GM12878 (cell line): ENCODE results near the gene COL18A1.

ENCODE experiments used
- CEBPB ChIP-seq, 2 experiments: fragments of 150-350 bp in 1 of 2; IDR thresholded peaks; 2 replicates each; pipeline ENCODE4 v1.6.1; 2012 to 2014; ENCODE audit warnings: low read depth in 2 of 2, low read length in 2 of 2, borderline replicate concordance in 1 of 2, inconsistent platforms in 1 of 2
- CTCF ChIP-seq, 3 experiments: IDR thresholded peaks in 2 of 3; conservative IDR thresholded peaks in 1 of 3; 2 replicates each; pipeline ENCODE4 v1.5.1; 2011; ENCODE audit warnings: low read depth in 3 of 3, low read length in 3 of 3, mild to moderate bottlenecking in 3 of 3, control low read depth in 2 of 3, moderate library complexity in 2 of 3, inconsistent platforms in 1 of 3, mixed read lengths in 1 of 3; ENCODE audit not compliant: control insufficient read depth in 2 of 3, insufficient read depth in 1 of 3; ENCODE audit errors: extremely low read depth in 1 of 3
- EZH2 ChIP-seq: IDR thresholded peaks from 2 replicates; pipeline ENCODE4 v1.6.1; 2012; ENCODE audit warnings: low read depth, mild to moderate bottlenecking, control low read depth, inconsistent platforms, low read length, borderline replicate concordance; ENCODE audit not compliant: control insufficient read depth
- MAX ChIP-seq: IDR thresholded peaks from 2 replicates; pipeline ENCODE4 v1.6.1; 2012; ENCODE audit warnings: low read depth, low read length, improper control_type of control experiment
- POLR2A ChIP-seq: IDR thresholded peaks from 2 replicates; pipeline ENCODE4 v1.6.1; 2011; ENCODE audit warnings: low read depth, mild to moderate bottlenecking, low read length
- SRF ChIP-seq, 2 experiments: IDR thresholded peaks; 2 replicates each; pipeline ENCODE4 v1.6.1; 2011; ENCODE audit warnings: low read depth in 2 of 2, low read length in 2 of 2, mild to moderate bottlenecking in 1 of 2, moderate library complexity in 1 of 2
- TF ChIP-seq, protein P1 (sequence below): IDR thresholded peaks from 2 replicates; pipeline ENCODE4 v1.6.1; 2011; ENCODE audit warnings: low read depth, mild to moderate bottlenecking, low read length, moderate library complexity, borderline replicate concordance; ENCODE audit errors: extremely low read depth

DNA sequence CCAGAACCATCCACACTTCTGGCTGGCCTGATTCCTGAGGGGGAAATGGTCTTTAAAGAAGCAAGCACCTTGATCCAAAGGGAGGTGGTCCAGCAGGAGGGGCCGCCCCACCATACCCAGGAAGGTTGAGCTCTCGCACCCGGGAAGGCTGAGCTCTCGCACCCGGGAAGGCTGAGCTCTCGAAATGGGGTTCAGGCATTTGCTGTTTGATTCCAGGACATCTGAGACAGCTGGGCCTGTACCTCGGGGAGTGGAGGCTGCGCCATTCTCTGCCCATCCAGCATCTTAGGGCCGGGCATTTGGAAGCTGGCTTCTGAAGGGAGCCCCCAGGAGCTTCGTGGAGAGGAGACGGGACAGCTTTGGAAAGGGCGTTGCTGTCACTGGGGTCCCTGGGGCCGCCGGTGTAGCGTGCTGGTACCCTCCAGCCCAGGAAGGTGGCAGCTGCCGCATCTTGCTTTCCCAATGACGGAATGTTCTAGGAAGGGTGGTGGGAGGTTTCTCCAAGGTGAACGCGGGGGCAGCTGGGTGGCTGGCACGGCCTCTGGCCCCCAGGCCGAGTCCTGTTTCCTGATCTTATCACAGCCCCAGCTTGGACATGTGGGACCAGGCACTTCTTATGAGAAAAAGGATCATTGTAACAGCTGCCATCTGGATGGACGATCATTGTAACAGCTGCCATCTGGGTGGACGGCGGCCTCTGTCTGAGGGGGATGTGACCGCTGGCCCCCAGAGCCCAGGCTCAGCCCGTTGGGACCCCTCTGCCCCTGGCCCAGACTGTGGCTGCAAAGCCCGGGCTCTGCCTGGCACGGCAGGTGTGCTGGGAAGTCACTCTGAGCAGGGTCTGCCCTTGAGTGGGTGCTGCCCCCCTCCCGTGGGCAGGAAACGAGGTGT is 61.6 kb downstream of the COL18A1 start:
- TF ChIP-seq POLR2A (no peak), EZH2 (no peak), CTCF (IDR thresholded peaks at IDR 0.05 in 2 of 3, conservative IDR thresholded peaks at IDR 0.05 in 1 of 3; ENCODE audit: control insufficient read depth in 2 of 3, extremely low read depth in 1 of 3, insufficient read depth in 1 of 3, low read depth in 3 of 3, low read length in 3 of 3) (no peak), SRF (IDR thresholded peaks at IDR 0.05; ENCODE audit: low read depth in 2 of 2, low read length in 2 of 2) (no peak), CEBPB (IDR thresholded peaks at IDR 0.05; ENCODE audit: borderline replicate concordance in 1 of 2, low read depth in 2 of 2, low read length in 2 of 2) (no peak), MAX (no peak)
- TF ChIP-seq, protein P1, sequence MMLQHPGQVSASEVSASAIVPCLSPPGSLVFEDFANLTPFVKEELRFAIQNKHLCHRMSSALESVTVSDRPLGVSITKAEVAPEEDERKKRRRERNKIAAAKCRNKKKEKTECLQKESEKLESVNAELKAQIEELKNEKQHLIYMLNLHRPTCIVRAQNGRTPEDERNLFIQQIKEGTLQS, result no peak
